ACHN (cell line): ENCODE measurements around the gene EFHC2.
"Not testable (repeated sequence)": the region's sequence is repeated elsewhere in the genome, so short reads cannot be mapped to it uniquely, and the experiment has no call there.

Experiments
- DNase-seq: peaks from one replicate; pipeline ENCODE4 v3.0.0-alpha.2; 2015
- in situ Hi-C: cut with HindIII; loops from 2 replicates; pipeline ENCODE4 v1.10.0; 2017; ENCODE audit warnings: low sequenced_read_pairs, low pct_ligation_motif_present, low pct_unique_long_range_greater_than_20kb

EFHC2 gene

DNA sequence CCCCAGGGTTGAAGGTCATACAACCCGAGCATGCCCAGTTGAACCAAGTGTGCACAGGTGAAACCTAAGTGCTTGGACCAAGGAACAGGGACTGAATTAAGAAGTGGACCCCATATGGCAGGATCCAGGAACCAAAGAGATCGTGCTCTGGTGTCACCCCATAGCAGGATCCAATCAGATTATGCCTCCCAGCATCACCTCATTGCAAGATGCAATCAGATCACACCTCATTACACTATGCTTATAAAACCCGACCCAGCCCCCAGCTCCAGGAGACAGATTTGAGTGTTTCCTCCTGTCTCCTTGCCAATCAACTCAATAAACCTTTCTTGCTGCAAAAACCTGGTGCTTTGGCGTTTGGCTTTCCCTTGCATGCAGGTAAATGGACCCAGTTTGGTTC is 37.6 kb downstream of the EFHC2 start:
- DNase-seq: no peak
- in situ Hi-C loops: no loop called here

DNA sequence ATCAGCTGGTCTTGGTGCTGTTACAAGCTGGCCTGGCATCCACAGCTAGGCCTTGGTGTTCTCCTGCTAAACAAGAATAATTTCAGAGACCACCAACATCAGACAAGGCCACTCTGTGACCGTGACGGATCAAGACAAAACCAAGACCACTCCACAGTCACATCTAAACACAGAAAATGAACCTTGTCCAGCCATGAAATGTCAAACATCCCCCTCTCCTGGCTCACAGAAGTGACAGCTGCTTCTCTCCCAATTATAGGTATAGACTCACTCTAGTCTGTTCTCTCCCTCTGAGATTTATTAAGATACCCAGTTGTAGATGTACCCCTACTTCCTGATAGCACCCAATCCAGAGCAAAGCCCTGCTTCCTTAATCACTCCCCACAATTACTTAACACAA is 40.4 kb downstream of the EFHC2 start:
- no peak for DNase-seq
- in situ Hi-C loops: no loop called here

DNA sequence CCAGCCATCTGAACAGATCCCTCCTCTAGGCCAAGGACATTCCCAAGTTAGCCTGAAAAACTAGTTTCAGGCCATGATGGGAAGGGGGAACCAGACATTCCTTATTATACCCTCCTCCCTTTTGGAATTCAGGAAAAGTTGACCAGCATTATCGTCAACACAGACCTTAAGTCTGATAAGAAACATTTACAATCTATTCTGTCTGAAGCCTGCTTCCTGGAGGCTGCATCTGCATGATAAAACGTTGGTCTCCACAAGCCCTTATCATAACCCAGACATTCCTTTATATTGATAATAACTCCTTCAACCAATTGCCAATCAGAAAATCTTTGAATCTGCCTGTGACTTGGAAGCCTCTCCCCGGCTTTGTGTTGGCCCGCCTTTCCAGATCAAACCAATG is 44.3 kb downstream of the EFHC2 start:
- DNase-seq: no peak
- in situ Hi-C loops: no loop called here

DNA sequence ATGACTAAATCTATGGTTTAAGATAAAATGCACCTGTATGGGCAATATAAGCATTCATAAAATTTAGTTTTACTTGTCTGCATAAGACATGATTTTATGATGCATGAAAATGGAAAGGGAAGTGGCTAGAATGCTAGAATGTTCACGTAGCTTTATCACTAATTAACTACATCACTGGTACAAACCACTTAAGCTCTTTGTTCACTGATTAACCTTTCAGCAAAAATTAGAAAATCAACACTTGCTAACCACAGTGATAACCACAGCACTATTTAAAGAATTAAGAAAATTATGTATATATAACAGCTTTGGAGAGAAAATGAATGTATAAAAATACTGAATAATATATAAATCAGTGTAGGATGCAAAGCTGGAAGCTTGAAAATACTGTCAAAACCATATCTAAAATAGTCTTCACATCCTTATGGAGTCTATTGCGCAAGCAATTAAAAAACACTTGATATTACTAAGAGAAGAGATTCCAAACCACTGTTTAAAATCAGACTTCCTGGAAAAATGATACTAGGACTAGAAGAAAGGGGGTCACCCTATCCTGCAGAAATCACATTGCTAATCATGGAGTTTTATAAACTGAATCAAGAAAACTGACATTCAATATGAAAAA is 51.9 kb downstream of the EFHC2 start:
- in situ Hi-C loops: no loop called here
- no peak for DNase-seq

DNA sequence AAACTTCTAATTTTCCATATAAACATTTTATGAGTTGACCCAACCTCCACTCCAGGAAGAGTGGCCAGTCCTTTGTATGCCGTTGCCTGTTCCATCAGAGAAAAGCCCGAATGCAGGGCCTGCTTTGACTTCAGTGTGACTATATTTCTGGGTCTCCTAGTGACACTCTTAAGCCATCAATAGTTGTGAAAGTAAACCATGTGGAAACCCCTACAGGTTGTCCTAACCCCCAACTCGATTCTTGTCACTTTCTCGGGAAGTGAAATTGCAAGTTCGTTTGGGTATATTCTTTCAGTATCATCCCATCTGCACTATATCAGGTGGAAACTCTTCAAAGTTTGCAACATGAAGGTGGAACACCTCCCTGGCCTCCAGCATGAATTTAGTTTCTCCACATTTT is 52.8 kb downstream of the EFHC2 start:
- in situ Hi-C loops: no loop called here

DNA sequence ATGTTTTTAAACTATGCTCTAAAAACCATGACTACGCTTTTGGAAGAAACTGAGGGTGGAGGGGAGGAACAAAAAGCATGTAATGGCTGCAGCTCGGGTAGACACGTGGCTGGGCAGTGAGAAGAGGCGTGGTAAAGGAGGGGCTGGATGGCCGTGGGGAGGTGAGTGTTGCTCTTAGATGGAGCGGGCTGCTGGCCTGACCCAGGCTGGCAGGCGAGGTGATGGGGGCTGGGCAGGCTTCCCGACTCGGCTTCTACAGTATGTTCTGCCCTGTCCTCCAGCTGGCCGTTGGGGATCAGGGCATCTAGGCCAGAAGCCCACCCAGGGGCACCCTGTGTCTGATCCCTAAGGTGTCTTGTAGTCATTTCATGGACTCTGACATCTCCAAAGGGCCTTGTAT is 60.7 kb downstream of the EFHC2 start:
- no peak for DNase-seq
- in situ Hi-C loops: no loop called here

More for the DNA sequence above, 52.8 kb downstream of the EFHC2 start:
- no peak for DNase-seq

DNA sequence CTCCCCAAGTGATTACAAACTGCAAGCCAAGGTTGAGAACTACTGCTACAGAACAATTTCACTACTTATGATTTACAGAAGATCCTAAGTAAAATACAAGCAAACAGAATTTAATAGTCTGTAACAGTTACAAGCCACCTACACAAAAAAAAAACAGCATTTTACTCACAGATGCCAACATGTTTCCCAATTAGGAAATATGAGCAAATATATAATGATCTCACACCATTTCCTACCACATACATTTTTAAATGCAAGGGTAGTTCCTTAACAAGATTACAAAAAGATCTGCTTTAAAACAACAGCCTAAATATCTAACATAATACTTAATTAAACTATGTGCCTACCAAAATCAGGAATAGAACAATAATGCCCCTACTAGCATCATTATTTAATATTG is 63.4 kb downstream of the EFHC2 start:
- in situ Hi-C loops: no loop called here
- DNase-seq: no peak

DNA sequence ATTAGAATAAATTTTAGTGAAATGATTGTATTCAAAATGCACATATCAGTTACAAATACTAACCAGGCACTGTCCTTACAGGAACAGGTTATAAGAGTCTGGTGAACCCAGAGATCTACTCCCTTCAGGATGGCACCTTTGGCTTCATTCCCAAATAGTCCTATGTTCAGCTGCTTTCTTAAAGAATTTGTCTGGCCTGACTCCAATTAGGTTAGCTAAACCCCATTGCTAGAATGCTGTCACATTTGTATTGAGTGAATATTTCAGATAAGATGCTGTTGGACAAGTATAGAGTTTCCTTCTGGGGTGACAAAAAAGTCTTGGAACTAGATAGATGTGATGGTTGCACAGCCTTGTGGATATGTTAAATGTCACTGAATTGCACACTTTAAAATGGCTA is 69.4 kb downstream of the EFHC2 start:
- no peak for DNase-seq
- in situ Hi-C loops: no loop called here

DNA sequence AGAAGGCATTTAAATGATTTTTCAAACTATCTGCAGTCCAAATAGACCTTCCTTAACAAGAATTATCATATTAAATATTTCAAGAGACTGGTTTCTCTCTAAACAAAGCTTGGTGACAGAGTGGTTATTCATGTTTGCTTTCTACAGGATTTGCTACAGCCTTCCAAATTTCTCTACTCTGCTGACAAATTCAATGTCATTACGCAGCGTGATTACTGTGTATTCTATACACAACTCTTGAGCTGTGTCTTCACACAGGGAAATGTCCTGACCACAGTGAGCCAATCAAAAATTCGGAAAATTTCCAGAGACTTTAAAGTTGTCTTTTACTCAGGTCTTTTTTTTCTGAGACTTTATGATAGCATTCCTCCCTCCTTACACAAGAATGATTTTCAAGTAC is 75.6 kb downstream of the EFHC2 start:
- in situ Hi-C loops: no loop called here

DNA sequence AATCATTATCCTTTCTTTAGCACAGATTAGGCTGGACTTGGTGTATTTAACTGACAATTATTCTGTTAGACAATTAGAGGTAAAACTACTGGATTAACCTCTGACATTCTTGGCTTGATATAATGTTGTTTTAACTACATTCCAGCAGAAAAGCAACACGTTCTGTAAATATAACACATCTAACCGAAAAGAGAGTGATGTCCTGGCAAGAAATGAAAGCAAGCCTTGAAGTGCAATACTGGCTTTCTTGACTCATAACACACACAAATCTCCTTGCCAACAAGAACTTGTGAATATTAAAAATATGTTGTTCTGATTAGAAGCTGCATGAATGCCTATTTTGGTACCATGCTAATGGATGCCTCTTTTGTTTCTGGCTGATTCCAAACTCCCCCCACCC is 76.4 kb downstream of the EFHC2 start:
- in situ Hi-C loops: no loop called here
- no peak for DNase-seq

More for the DNA sequence above, 75.6 kb downstream of the EFHC2 start:
- no peak for DNase-seq

DNA sequence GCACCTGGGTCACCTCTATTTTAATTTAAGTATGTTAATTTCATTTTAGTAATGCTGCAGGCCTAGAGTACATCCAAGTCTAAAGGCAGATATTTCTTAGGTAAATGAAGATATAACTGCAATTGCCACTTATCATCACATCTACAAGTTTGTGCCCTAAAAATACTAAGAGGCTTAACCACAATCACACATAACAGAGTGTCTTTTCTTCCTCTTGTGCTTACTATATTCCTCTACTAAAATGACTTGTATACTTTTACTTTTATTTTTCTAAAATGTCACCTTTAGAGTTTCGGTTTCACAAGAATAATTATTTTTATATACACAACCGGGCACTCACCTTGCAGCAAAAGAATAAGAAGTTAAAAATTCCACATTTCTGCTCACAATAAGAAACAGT is 77.9 kb downstream of the EFHC2 start:
- in situ Hi-C loops: no loop called here
- no peak for DNase-seq

DNA sequence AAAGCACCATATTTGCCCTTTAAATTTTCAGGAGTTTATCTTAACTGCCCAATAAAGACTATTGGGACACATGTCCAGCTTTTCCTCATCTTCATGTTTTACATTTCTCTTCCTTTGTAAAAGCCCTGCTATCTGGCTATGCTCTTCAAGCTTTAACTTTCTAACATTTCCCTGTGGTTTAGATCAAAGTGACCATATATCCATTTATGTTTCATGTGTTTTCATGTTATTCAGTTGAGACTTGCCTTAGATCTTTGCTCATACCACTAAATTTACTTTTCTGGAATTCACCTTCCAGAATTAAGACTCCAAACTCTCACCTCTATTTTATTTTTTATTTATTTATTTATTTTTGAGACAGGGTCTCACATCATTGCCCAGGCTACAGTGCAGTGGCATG is 78.5 kb downstream of the EFHC2 start:
- DNase-seq: no peak
- in situ Hi-C loops: no loop called here

DNA sequence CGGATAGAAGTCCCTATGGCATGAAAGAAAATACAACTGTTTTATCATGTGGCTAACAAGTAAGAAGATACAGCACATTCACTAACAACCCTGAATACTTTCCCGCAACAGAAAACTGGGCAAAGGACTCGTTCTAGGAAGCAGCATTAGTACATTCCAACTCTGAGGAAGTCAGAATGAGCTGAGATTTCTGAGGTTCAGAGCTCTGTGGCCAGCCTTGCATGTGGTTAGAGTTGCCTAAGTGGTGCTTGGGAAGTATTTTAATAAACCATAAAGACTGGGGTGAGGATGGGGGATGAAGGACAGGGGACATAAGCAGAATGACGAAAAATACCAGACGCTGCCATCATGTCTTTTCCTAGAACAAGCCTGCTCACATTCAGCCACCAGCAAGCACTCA is 82.2 kb downstream of the EFHC2 start:
- DNase-seq: no peak
- in situ Hi-C loops: no loop called here

DNA sequence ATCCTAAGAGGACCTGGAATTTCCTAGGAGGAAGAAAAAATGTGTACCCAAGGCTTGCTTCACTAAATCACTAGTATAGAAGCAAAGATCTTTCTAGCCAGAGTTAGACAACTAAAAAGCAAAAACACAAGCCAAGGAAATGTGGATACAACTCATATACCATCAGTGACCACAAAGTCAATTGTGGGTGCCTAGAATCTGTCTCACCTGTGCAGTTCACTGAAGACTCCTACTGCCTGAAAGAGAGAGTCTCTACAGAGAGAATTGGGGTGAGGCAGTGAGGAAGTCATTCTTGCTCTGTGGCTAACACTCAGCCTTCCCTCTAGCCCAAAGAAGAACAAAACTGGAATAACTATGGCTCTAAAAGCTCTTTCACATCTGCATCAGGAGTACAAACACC is 82.9 kb downstream of the EFHC2 start:
- DNase-seq: no peak
- in situ Hi-C loops: no loop called here

DNA sequence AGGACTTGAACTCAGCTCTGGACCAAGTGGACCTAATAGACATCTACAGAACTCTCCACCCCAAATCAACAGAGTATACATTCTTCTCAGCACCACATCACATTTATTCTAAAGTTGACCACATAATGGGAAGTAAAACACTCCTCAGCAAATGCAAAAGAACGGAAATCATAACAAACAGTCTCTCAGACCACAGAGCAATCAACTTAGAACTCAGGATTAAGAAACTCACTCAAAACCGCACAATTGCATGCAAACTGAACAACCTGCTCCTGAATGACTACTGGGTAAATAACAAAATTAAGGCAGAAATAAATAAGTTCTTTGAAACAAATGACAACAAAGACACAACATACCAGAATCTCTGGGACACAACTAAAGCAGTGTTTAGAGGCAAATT is 87.7 kb downstream of the EFHC2 start:
- in situ Hi-C loops: not testable (repeated sequence)

DNA sequence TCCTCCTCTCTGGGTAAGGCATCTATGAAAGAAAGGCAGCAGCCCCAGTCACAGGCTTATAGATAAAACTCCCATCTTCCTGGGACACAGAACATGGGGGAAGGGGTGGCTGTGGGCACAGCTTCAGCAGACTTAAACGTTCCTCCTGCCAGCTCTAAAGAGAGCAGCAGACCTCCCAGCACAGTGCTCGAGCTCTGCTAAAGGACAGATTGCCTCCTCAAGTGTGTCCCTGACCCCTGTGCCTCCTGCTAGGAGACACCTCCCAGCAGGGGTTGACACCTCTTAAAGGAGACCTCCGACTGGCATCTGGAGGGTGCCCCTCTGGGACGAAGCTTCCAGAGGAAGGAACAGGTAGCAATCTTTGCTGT is 89.9 kb downstream of the EFHC2 start:
- in situ Hi-C loops: no loop called here
- no peak for DNase-seq

More for the DNA sequence above, 87.7 kb downstream of the EFHC2 start:
- DNase-seq: not testable (repeated sequence)

DNA sequence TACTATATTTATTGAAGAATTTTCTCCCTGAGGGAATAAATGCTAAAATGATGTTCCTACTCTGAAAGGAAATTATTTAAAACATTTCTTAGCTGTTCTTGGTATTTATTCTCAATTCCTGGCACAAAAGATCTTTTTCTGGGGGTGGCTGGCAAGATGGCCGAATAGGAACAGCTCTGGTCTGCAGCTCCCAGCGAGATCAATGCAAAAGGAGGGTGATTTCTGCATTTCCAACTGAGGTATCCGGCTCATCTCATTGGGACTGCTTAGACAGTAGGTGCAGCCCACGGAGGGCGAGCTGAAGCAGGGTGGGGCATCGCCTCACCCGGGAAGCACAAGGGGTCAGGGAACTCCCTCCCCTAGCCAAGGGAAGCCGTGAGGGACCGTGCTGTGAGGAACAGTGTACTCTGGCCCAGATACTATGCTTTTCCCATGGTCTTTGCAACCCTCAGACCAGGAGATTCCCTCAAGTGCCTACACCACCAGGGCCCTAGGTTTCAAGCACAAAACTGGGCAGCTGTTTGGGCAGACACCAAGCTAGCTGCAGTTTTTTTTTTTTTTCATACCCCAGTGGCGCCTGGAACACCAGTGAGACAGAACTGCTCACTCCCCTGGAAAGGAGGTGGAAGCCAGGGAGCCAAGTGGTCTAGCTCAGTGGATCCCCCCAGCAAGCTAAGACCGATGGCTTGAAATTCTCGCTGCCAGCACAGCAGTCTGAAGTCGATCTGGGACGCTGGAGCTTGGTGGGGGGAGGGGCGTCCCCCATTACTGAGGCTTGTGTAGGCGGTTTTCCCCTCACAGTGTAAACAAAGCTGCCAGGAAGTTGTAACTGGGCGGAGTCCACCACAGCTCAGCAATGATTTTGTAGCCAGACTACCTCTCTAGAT is 90.5 kb downstream of the EFHC2 start:
- in situ Hi-C loops, DNase-seq: not testable (repeated sequence)

DNA sequence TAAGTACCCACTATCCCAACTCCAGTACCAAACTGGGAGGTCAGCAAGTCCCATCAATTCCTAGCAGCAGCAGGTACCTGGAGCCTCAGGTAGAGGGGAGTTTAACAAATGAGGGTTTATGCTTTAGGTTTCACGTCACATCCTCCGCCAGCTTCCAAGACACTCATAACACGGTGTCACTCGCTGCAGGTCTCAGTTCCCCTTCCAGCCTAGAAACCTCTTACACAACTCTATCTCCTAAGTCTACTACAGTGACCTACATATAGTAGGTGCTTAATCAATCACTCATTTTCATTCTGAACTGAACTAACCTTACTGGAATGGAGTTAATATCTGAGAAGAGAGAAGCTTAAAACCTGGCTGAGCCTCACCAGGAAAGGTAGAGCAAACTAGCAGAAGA is 96.0 kb downstream of the EFHC2 start:
- in situ Hi-C loops: no loop called here

DNA sequence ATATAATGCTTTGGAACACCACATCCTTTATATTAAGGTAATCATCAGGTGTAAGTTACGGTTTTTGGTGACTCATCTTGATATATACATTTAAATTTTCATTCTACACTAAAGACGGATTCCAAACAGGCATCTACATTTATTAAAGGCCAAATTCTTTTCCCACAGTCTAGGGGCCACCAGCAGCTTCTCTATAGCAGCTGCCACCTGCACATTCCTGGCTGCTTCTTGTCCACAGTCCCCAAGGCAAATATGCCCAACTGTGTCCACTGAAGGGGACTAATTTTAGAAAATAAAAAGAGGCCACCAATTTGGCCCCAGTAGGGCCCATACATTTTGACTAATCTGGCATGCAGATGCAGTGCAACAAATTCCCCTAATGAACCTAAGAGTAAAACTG is 96.6 kb downstream of the EFHC2 start:
- DNase-seq: no peak
- in situ Hi-C loops: no loop called here

More for the DNA sequence above, 96.0 kb downstream of the EFHC2 start:
- DNase-seq: no peak

DNA sequence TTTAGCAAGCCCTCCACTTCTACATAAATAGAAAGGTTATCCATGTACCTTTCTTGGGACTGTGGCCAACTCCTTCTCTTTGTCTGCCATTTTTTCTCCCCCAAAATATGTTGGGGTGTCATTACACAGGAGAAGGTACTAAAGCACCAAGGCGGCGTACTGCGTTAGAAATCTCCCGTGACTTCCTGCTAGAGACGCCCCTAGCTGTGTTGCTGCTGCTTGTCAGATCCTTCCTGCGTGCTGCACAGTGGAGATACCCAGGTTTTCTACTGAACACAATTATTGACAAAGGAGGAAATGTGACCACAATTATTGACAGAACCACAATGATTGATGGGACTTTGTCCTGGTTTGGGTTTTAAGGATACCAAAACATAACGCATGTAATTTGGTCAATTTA is 97.7 kb downstream of the EFHC2 start:
- in situ Hi-C loops: no loop called here
- DNase-seq: no peak
